HG02763 (cell line): Measurements from ENCODE around the gene ZNF512B.
"Not testable (repeated sequence)": the region's sequence is repeated elsewhere in the genome, so short reads cannot be mapped to it uniquely, and the experiment has no call there.

Source experiments
- ATAC-seq: cut with Tn5 transposase; IDR thresholded peaks from one replicate; pipeline ENCODE4 v1.9.1; 2021; ENCODE audit warnings: mild to moderate bottlenecking, moderate library complexity; ENCODE audit not compliant: unreplicated experiment

ZNF512B gene

GRCh38 chr20:63937596-63937995 is 32.1 kb downstream of the ZNF512B start:
- ATAC-seq: no peak

- ATAC-seq: no peak
Observed at GRCh38 chr20:63935447-63935846, 34.3 kb downstream of the ZNF512B start.

GRCh38 chr20:63934271-63935068 is 35.3 kb downstream of the ZNF512B start:
- ATAC-seq: no peak

- ATAC-seq: no peak
Observed at GRCh38 chr20:63933646-63934045, 36.1 kb downstream of the ZNF512B start.

- no peak for ATAC-seq
Observed at GRCh38 chr20:63932606-63933160, 37.0 kb downstream of the ZNF512B start.

- ATAC-seq: no peak
Observed at GRCh38 chr20:63931735-63932134, 38.0 kb downstream of the ZNF512B start.

GRCh38 chr20:63930971-63931553 is 38.7 kb downstream of the ZNF512B start:
- ATAC-seq: no peak

- ATAC-seq: not testable (repeated sequence)
Observed at GRCh38 chr20:63929473-63929883, 40.3 kb downstream of the ZNF512B start.

GRCh38 chr20:63929071-63929470 is 40.7 kb downstream of the ZNF512B start:
- ATAC-seq: no peak

GRCh38 chr20:63926298-63926697 is 43.4 kb downstream of the ZNF512B start:
- no peak for ATAC-seq

GRCh38 chr20:63924241-63924640 is 45.5 kb downstream of the ZNF512B start:
- ATAC-seq: no peak

GRCh38 chr20:63923651-63924050 is 46.1 kb downstream of the ZNF512B start:
- no peak for ATAC-seq

GRCh38 chr20:63920226-63920625 is 49.5 kb downstream of the ZNF512B start:
- no peak for ATAC-seq

GRCh38 chr20:63919130-63919529 is 50.6 kb downstream of the ZNF512B start:
- no peak for ATAC-seq

GRCh38 chr20:63917811-63918210 is 51.9 kb downstream of the ZNF512B start:
- no peak for ATAC-seq

GRCh38 chr20:63916371-63916939 is 53.3 kb downstream of the ZNF512B start:
- ATAC-seq: not testable (repeated sequence)

- ATAC-seq: no peak
Observed at GRCh38 chr20:63915471-63915870, 54.3 kb downstream of the ZNF512B start.

- ATAC-seq: no peak
Observed at GRCh38 chr20:63913768-63914167, 56.0 kb downstream of the ZNF512B start.

GRCh38 chr20:63911176-63911575 is 58.6 kb downstream of the ZNF512B start:
- no peak for ATAC-seq

GRCh38 chr20:63908008-63908682 is 61.6 kb downstream of the ZNF512B start:
- ATAC-seq: no peak
